Stimulated activated CD4-positive, alpha-beta T cell treated with anti-CD3 and anti-CD28 coated beads, TNF-alpha, amount 100 ng/mL, for 1 hour (primary cell): Measurements from ENCODE around the gene PEAK1.
"Not testable (repeated sequence)": the region's sequence is repeated elsewhere in the genome, so short reads cannot be mapped to it uniquely, and the experiment has no call there.

Experiments
- DNase-seq, 3 donors: peaks; one replicate each; pipeline ENCODE4 v3.0.0-alpha.2; 2020; ENCODE audit warnings: low read depth in 3 of 3, low spot score in 1 of 3

PEAK1 gene

GRCh38 chr15:77421370-77421700 lies 1.4 kb upstream of the PEAK1 start:
- DNase-seq: no peak

DNA sequence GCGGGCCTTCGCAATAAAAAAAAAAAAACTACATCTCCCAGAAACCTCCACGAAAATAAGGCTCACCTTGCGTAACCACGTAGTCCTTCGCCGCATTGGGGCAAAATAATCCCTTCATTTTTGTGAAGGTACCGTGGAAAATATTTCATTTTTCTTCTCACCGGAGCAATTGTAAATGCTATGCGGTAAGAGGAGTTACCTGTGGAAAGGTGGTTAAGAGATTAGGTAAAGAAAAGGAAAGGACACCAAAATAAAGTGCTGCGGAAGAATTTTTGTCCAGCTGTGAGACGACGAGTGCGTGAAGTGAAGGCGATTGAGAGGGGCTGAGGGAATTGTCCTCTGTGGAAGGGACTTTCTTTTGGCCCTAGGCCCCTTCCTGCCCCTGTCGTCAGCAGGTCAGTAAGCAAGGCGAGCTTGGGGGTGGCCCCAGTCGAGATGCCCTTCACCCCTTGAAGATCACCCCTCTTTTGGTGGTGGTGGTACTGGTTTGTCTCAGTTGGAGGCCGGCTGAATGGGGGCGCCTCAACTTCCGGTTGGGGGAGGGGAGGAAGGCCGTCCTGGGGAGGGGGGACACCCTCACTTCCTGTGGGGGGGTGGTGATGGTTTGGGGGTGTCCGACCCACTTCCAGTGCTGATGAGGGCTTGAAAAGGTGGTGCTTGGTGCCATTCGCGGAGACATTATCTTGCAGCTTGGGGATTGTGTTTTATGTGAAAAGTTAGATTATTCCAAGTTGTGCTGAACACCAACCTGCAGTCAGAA lies 886 bp upstream of the PEAK1 start, which contains the start of gene HMG20A:
HMG20A (plus strand) TSS at position 279 of the 760 bp plus-strand sequence. CDS start 37,520 bp downstream, outside the sequence.
- peak in 2 of 3 donors; percentile 20 to 34 for DNase-seq

DNA sequence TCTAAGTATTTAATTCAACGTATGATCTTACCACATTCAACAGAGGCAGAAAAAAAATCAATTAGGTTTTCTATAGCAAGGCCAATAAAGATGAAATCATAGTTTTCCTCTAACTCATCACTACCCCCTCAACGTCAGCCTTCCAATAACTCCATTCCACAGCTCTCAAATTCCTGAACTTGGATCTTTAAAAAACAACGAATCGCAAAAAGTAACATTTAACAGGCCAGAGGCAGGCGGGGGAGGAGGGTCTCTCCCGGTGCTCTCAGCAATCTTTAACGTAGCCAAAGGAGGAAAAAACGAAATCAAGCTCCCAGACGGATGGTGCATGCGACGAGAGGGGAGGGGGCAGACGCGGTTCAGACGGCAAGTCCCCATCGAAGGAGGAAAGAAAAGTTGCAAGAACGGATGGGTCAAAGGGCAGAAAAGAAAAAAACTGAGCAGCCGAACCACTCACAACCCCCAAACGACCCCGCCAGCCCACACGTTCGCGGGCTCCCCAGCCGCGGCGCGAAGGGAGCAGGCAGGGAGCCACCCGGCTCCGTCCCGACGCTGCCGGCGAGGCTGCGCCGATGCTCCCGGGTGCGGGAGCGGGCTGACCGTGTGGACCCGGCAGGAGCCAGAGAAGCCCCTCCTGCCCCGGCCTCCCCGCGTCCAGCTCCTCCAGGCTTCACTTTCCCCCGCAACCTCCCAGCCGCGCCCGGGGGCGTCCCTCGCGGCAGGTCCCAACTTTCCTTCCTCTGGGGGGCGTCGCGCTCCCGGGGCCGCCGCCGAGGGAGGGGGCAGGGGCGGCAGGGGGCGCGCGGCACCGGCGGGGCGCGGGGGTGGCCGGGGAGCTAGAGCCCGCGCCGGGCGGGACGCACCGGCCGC lies 703 bp downstream of the PEAK1 start:
- DNase-seq: peak in 2 of 3 donors; percentile 5 to 39

DNA sequence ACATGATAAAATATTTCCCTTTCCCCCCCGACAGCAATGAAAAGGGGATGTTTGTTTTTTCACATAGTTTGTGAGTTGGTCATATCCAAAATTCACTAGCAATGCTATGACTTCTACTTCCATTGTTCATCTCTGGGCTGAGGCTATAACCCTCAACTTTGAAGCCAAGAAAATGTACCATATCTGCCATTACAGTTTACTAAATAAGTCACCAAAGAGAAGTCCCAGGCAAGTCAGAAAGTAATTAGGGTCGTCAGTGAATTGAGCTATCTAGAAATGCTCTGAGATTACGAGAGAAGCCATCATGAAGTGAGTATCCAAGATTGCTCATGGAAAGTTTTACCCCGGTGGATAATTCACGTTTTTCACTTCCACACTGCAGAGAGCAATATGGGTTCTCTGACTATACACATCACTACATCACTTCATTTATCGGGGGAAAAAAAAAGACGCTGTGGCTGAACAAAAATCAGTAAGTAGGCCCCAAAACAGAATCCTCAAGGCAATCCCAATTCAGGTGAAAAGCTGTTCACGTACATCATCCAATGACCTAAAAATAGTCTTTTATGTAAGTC lies 1.4 kb downstream of the PEAK1 start:
- DNase-seq: no peak

- no peak for DNase-seq
Observed at GRCh38 chr15:77417602-77418001, 2.3 kb downstream of the PEAK1 start.

- DNase-seq: no peak
Observed at GRCh38 chr15:77416954-77417353, 3.0 kb downstream of the PEAK1 start.

DNA sequence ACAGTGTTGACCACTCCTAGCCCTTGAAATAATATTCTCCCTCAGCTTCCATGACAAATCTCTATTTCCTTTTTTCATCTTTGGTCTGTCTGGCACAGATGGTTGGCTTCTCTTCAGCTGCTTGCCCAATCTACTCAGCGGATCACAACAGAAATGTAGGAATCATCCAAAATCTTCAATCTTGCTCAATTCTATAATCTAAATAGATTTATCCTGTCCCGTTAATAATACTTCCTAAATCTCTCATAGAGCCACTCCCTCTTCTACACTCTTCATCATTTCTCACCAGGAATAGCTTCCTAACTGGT lies 3.8 kb downstream of the PEAK1 start:
- DNase-seq: no peak

DNA sequence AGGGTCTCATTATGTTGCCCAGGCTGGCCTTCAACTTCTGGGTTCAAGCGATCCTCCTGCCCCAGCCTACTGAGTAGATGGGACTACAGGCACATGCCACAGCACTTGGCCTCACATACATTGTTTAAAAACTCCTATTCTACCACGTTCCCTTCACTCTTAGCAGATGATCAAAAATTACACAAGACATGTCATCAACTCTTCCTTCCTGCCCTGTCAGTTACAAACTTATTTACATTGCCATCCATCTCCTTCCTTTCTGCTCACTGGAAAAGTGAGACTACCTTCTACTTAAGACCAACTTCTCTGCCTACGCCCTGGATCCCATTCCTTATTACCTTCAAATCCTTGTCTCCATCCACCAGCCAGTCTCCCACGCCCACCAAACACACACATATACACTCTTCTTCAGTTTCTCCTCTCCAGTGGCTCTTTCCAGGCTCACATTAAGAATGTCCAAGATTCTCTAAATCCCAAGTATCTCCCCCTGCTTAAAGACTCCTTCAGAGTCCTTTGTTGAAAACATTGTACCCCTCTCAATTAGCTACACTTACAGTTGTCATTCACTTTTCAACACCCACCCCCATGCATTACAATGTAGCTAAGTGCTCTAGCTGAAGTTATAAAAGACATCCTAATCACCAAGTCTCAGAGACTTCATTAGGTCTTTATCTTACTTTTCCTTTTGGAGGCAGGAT lies 4.3 kb downstream of the PEAK1 start:
- DNase-seq: no peak

DNA sequence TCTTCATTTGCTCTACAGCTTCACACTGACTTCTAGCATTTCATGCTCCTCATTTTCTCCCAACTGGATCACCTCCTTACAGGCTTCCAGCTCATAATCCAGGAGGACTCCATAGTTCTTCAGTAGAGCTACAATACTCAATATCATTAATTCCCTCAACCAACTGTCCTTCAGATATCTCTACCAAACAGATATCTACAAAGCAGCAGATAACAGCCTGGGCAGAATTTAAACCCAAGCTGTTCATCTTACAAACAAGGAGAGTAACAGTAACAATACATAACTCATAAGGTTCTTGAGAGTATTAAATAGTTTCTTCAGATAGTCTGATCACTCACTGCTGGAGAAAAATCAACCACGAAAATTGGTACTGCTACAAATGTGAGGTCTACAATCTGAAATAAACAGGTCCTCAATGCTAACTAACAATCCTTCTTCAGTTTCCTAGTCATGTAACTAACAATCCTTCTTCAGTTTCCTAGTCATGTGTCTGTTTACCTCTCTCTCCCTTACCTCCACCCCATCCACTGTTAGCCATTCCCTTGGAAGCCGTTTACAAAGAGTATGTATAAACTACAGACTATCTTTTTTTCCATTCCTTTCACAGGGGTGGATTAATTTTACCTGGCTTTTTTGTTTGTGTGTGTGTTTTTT lies 5.0 kb downstream of the PEAK1 start:
- DNase-seq: no peak

- no peak for DNase-seq
Observed at GRCh38 chr15:77413699-77414349, 6.1 kb downstream of the PEAK1 start.

DNA sequence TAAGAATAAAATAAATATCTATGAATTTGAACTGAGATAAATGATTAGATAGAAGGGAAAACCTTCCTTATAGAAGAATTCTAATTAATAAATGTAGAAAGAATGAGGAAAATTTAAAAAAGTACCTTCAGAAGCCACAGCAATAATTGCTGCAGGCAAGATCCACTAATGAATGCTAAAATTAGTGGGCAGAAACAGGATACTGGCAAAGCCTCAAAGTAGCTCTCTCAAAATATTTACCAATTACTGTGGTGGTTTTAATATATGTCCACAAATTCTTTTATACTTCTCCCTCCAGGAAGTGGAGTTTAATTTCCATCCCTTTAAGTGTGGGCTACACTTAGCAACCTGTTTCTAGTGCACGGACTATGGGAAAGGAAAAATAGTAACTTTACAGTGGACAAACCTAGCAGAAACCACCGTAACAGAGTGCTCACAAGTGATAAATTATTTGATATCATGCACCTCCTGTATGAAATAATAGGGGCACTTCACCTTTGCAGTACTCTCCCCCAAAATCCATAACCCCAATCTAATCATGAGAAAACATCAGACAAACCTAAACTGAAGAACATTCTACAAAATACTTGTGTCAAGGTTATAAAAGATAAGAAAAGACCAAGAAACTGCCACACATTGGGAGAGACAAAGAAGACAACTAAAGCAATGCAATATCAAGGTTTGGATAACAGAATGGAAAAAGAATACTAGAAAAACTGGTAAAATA lies 6.8 kb downstream of the PEAK1 start:
- DNase-seq: no peak

GRCh38 chr15:77411619-77411976 lies 8.3 kb downstream of the PEAK1 start:
- no peak for DNase-seq

- no peak for DNase-seq
Observed at GRCh38 chr15:77410701-77411618, 8.9 kb downstream of the PEAK1 start.

DNA sequence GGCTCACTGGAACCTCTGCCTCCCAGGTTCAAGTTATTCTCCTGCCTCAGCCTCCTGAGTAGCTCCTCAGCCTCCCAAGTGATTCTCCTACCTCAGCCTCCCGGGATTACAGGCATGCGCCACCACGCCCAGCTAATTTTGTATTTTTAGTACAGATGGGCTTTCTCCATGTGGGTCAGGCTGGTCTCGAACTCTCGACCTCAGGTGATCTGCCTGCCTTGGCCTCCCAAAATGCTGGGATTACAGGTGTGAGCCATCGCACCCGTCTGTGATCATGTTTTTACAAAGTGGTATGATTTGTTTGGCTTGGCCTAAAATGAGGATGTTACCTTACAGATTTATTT lies 9.8 kb downstream of the PEAK1 start:
- not testable (repeated sequence) for DNase-seq

GRCh38 chr15:77409259-77410156 lies 10.4 kb downstream of the PEAK1 start:
- DNase-seq: no peak

- DNase-seq: no peak
Observed at GRCh38 chr15:77406846-77407245, 13.1 kb downstream of the PEAK1 start.

DNA sequence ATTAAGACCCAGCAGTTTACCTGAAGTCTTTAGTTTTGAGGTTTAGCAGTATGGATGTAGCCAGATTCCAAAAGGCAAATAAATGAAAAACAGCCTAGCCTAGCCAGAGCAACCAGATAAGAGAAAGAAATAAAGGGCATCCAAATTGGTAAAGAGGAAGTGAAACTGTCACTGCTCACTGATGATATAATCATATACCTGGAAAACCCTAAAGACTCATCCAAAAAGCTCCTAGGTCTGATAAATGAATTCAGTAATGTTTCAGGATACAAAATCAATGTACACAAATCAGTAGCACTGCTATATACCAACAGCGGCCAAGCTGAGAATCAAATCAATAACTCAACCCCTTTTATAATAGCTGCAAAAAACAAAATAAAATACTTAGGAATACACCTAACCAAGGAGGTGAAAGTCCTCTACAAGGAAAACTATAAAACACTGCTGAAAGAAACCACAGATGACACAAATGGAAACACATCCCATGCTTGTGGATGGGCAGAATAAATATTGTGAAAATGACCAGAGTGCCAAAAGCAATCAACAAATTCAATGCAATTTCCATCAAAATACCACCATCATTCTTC lies 13.6 kb downstream of the PEAK1 start:
- DNase-seq: not testable (repeated sequence)
